ENCODE measurements around the gene MIPOL1. TPM values are rescaled to one million over a fixed set of nuclear protein-coding genes. Genes with fewer than 3 reads are reported as not detected.
"Not testable (repeated sequence)": the region's sequence is repeated elsewhere in the genome, so short reads cannot be mapped to it uniquely, and the experiment has no call there.

Gene MIPOL1
- total RNA-seq, 1 donor from 2014 or later: 24.8 TPM

DNA sequence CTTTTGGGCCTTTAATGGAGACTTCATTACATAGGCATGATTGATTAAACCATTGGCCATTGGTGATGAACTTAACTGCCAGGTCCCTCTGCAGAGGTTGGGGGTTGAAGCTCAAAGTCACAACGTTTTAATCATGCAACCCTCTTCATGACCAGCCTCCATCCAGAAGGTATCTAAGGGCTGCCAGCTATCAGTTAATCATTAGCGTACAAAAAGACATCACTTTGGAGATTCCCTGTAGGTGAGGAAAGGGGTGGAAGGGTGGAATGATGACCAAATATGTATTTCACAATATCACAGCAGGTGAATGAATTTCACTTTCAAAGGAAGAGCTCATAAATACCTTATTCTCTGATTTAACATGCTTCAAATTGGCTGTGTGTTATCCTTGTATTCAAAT lies 92.0 kb downstream of the MIPOL1 start:
- Histone ChIP-seq H3K27ac (no peak overlapping the region), H3K27me3 (no peaks in the 10 kb centered on the region), H3K36me3 (peaks cover 0 to 21% of the 10 kb centered on the region in 2 donors), H3K4me3 (no peak overlapping the region), H3K4me1 (no peaks in the 10 kb centered on the region), H3K9me3 (no peaks in the 10 kb centered on the region)
- TF ChIP-seq POLR2A (IDR thresholded peaks at IDR 0.05): no peak
- TF ChIP-seq, protein P1, sequence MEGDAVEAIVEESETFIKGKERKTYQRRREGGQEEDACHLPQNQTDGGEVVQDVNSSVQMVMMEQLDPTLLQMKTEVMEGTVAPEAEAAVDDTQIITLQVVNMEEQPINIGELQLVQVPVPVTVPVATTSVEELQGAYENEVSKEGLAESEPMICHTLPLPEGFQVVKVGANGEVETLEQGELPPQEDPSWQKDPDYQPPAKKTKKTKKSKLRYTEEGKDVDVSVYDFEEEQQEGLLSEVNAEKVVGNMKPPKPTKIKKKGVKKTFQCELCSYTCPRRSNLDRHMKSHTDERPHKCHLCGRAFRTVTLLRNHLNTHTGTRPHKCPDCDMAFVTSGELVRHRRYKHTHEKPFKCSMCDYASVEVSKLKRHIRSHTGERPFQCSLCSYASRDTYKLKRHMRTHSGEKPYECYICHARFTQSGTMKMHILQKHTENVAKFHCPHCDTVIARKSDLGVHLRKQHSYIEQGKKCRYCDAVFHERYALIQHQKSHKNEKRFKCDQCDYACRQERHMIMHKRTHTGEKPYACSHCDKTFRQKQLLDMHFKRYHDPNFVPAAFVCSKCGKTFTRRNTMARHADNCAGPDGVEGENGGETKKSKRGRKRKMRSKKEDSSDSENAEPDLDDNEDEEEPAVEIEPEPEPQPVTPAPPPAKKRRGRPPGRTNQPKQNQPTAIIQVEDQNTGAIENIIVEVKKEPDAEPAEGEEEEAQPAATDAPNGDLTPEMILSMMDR (IDR thresholded peaks at IDR 0.05): no peak
- TF ChIP-seq POLR2AphosphoS5 (IDR thresholded peaks at IDR 0.05; ENCODE audit: insufficient read depth in 1 of 2, low read depth in 1 of 2): no peak
- no peak for DNase-seq (ENCODE audit: extremely low spot score in 2 of 2)
- intact Hi-C loops (cut with DNase I): no loop called here

DNA sequence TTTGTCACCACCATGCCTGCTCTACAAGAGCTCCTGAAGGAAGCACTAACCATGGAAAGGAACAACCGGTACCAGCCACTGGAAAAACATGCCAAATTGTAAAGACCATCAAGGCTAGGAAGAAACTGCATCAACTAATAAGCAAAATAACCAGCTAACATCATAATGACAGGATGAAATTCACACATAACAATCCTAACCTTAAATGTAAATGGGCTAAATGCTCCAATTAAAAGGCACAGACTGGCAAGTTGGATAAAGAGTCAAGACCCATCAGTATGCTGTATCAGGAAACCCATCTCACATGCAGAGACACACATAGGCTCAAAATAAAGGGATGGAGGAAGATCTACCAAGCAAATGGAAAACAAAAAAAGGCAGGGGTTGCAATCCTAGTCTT lies 97.5 kb downstream of the MIPOL1 start:
- H3K4me1 ChIP-seq; intact Hi-C loops (cut with DNase I); H3K36me3 ChIP-seq; H3K27ac ChIP-seq; H3K4me3 ChIP-seq; H3K27me3 ChIP-seq; H3K9me3 ChIP-seq; DNase-seq (ENCODE audit: extremely low spot score in 2 of 2): not testable (repeated sequence)

- Histone ChIP-seq H3K27me3 (no peaks in the 10 kb centered on the region), H3K36me3 (no peaks in the 10 kb centered on the region), H3K4me1 (no peaks in the 10 kb centered on the region), H3K27ac (no peak overlapping the region), H3K9me3 (no peaks in the 10 kb centered on the region), H3K4me3 (no peak overlapping the region)
- TF ChIP-seq POLR2AphosphoS5 (IDR thresholded peaks at IDR 0.05; ENCODE audit: insufficient read depth in 1 of 2, low read depth in 1 of 2) (no peak), POLR2A (IDR thresholded peaks at IDR 0.05) (no peak)
- TF ChIP-seq, protein P1 (IDR thresholded peaks at IDR 0.05): no peak
- no peak for DNase-seq (ENCODE audit: extremely low spot score in 2 of 2)
- intact Hi-C loops (cut with DNase I): no loop called here
These were observed 113.5 kb downstream of the MIPOL1 start for GRCh38 chr14:37311252-37311651.

DNA sequence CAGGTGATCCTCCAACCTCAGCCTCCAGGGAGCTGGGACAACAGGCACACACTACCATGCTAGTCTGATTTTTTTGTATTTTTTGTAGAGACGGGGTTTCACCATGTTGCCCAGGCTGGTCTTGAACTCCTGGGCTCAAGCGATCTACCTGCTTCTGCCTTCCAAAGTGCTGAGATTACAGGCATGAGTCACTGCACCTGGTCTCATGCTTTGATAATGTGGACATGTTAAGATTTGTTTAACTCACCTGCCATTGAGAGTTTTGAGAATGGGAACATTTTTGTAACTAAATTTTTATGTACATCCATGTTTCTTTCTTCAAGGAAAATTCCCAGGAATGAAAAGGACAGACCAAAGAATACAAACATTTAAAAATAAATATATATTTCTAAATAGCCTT lies 121.2 kb downstream of the MIPOL1 start:
- H3K4me1 ChIP-seq: no peaks in the 10 kb centered on the region
- no peaks in the 10 kb centered on the region for H3K36me3 ChIP-seq
- TF ChIP-seq, protein P1 (IDR thresholded peaks at IDR 0.05): no peak
- TF ChIP-seq POLR2AphosphoS5 (IDR thresholded peaks at IDR 0.05; ENCODE audit: insufficient read depth in 1 of 2, low read depth in 1 of 2) (no peak), POLR2A (IDR thresholded peaks at IDR 0.05) (no peak)
- H3K4me3 ChIP-seq: no peak overlapping the region
- no peaks in the 10 kb centered on the region for H3K9me3 ChIP-seq
- no peak for DNase-seq (ENCODE audit: extremely low spot score in 2 of 2)
- intact Hi-C loops (cut with DNase I): no loop called here
- no peak overlapping the region for H3K27ac ChIP-seq
- H3K27me3 ChIP-seq: no peaks in the 10 kb centered on the region

- Histone ChIP-seq H3K27me3 (no peaks in the 10 kb centered on the region), H3K4me3 (no peak overlapping the region), H3K27ac (no peak overlapping the region), H3K4me1 (no peaks in the 10 kb centered on the region), H3K36me3 (no peaks in the 10 kb centered on the region), H3K9me3 (no peaks in the 10 kb centered on the region)
- TF ChIP-seq, protein P1 (IDR thresholded peaks at IDR 0.05): no peak
- TF ChIP-seq POLR2A (IDR thresholded peaks at IDR 0.05) (no peak), POLR2AphosphoS5 (IDR thresholded peaks at IDR 0.05; ENCODE audit: insufficient read depth in 1 of 2, low read depth in 1 of 2) (no peak)
- DNase-seq (ENCODE audit: extremely low spot score in 2 of 2): no peak
- intact Hi-C loops (cut with DNase I): no loop called here
These were observed 122.4 kb downstream of the MIPOL1 start for GRCh38 chr14:37320106-37320505.

DNA sequence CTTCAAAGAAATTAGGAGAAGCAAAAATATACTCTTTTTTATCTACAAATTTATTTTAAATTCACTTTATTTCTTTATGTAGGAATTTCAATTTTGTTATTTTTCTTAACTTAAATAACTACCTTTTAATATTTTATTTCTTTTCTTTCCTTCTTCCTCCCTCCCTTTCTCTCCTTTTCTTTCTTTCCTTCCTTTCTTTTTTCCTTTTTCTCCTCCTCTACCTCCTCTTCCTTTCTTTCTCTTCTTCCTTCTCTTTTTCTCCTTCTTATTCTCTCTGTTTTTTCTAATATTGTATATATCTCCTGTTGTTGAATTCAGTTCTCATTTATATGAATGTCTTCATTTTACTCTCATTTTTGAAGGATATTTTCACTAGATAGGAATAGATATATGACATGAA lies 127.6 kb downstream of the MIPOL1 start:
- TF ChIP-seq POLR2A (IDR thresholded peaks at IDR 0.05) (no peak), POLR2AphosphoS5 (IDR thresholded peaks at IDR 0.05; ENCODE audit: insufficient read depth in 1 of 2, low read depth in 1 of 2) (no peak)
- TF ChIP-seq, protein P1 (IDR thresholded peaks at IDR 0.05): no peak
- no peak for DNase-seq (ENCODE audit: extremely low spot score in 2 of 2)
- H3K36me3 ChIP-seq: no peaks in the 10 kb centered on the region
- no peak overlapping the region for H3K4me3 ChIP-seq
- H3K27me3 ChIP-seq: no peaks in the 10 kb centered on the region
- no peak overlapping the region for H3K27ac ChIP-seq
- intact Hi-C loops (cut with DNase I): no loop called here
- H3K9me3 ChIP-seq: no peaks in the 10 kb centered on the region
- no peaks in the 10 kb centered on the region for H3K4me1 ChIP-seq

Measured in vagina (tissue), 2 donors.